Right atrium auricular region (tissue), 2 donors: ENCODE data around the gene MAP4K5. TPM values are rescaled to one million over a fixed set of nuclear protein-coding genes. Genes with fewer than 3 reads are reported as not detected.

Experiments used
- DNase-seq: peaks from one replicate; pipeline ENCODE4 v3.0.0-alpha.2; 2019; ENCODE audit warnings: low spot score
- H3K27ac ChIP-seq, 2 donors: fragments of 200-600 bp; sonication (generic); 1 replicate in 1 of 2; 2 replicates in 1 of 2; pipeline ENCODE4 v1.5.1; 2016 to 2019
- H3K27me3 ChIP-seq, 2 donors: fragments of 200-600 bp; sonication (generic); one replicate each; pipeline versions ENCODE4 v1.5.1 to v1.6.0; 2017 to 2019
- H3K36me3 ChIP-seq: fragments of 200-600 bp; sonication (generic); one replicate; pipeline ENCODE4 v1.5.1; 2016
- H3K4me1 ChIP-seq, 2 donors: fragments of 200-600 bp; sonication (generic); one replicate each; pipeline versions ENCODE4 v1.5.1 to v1.6.0; 2017 to 2019
- H3K4me3 ChIP-seq, 2 donors: fragments of 200-600 bp; sonication (generic); 1 replicate in 1 of 2; 2 replicates in 1 of 2; pipeline ENCODE4 v1.5.1; 2017 to 2019; ENCODE audit warnings: mild to moderate bottlenecking in 1 of 2, moderate library complexity in 1 of 2
- H3K9me3 ChIP-seq, 2 donors: fragments of 200-600 bp; sonication (generic); one replicate each; pipeline ENCODE4 v1.5.1; 2019
- total RNA-seq, 2 donors: library from RNA; depleted of rRNA; stranded (reverse); fragments of >200 nt; gene quantifications; one replicate each; pipeline ENCODE4 v1.1.0, GENCODE V29; 2016
- TF ChIP-seq, protein P1 (sequence below), 2 donors: fragments of 200-600 bp; sonication (generic); IDR thresholded peaks; one replicate each; pipeline ENCODE4 v1.5.1; 2019; ENCODE audit warnings: antibody characterized with exemption in 2 of 2

Gene MAP4K5
- total RNA-seq, 2 donors from 2014 or later: 37.5 to 44.4 TPM

DNA sequence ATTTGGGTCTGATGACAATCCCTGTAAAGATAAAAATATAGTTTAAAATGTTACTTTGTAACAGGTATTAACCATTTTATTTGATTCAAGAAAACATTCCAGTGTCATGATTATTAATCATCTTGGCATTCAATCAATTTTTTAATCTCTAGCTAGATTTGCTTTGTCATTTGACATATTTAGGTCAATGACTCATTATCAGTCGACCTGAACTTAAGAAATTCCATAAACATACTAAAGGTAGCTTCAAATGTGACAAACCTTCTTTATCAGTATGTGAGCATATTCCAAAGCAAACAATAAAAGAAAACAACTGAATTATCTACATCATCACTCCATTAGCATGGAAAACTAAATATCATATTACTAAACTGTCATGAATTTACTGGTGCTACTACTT lies 84.9 kb downstream of the MAP4K5 start:
- Histone ChIP-seq H3K4me3 (no peak overlapping the region), H3K9me3 (no peaks in the 10 kb centered on the region), H3K36me3 (peaks cover 53% of the 10 kb centered on the region), H3K4me1 (no peaks in the 10 kb centered on the region), H3K27me3 (no peaks in the 10 kb centered on the region), H3K27ac (no peak overlapping the region)
- DNase-seq: no peak
- TF ChIP-seq, protein P1, sequence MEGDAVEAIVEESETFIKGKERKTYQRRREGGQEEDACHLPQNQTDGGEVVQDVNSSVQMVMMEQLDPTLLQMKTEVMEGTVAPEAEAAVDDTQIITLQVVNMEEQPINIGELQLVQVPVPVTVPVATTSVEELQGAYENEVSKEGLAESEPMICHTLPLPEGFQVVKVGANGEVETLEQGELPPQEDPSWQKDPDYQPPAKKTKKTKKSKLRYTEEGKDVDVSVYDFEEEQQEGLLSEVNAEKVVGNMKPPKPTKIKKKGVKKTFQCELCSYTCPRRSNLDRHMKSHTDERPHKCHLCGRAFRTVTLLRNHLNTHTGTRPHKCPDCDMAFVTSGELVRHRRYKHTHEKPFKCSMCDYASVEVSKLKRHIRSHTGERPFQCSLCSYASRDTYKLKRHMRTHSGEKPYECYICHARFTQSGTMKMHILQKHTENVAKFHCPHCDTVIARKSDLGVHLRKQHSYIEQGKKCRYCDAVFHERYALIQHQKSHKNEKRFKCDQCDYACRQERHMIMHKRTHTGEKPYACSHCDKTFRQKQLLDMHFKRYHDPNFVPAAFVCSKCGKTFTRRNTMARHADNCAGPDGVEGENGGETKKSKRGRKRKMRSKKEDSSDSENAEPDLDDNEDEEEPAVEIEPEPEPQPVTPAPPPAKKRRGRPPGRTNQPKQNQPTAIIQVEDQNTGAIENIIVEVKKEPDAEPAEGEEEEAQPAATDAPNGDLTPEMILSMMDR (IDR thresholded peaks at IDR 0.05): no peak

- Histone ChIP-seq H3K4me1 (no peaks in the 10 kb centered on the region), H3K9me3 (no peaks in the 10 kb centered on the region), H3K4me3 (no peak overlapping the region), H3K36me3 (peaks cover 23% of the 10 kb centered on the region), H3K27ac (no peak overlapping the region), H3K27me3 (no peaks in the 10 kb centered on the region)
- no peak for DNase-seq
- TF ChIP-seq, protein P1 (IDR thresholded peaks at IDR 0.05): no peak
These were observed 97.8 kb downstream of the MAP4K5 start for GRCh38 chr14:50434528-50434927.

GRCh38 chr14:50432131-50432530 lies 100.2 kb downstream of the MAP4K5 start:
- TF ChIP-seq, protein P1 (IDR thresholded peaks at IDR 0.05): no peak
- H3K4me3 ChIP-seq: no peak overlapping the region

GRCh38 chr14:50425816-50426215 lies 106.6 kb downstream of the MAP4K5 start:
- TF ChIP-seq, protein P1 (IDR thresholded peaks at IDR 0.05): no peak
- H3K4me3 ChIP-seq: no peak overlapping the region
- peaks cover 25% of the 10 kb centered on the region for H3K36me3 ChIP-seq

More at GRCh38 chr14:50432131-50432530, 100.2 kb downstream of the MAP4K5 start:
- no peak overlapping the region for H3K27ac ChIP-seq
- no peaks in the 10 kb centered on the region for H3K4me1 ChIP-seq
- no peaks in the 10 kb centered on the region for H3K27me3 ChIP-seq
- no peaks in the 10 kb centered on the region for H3K9me3 ChIP-seq
- H3K36me3 ChIP-seq: peaks cover 18% of the 10 kb centered on the region
- DNase-seq: no peak

DNA sequence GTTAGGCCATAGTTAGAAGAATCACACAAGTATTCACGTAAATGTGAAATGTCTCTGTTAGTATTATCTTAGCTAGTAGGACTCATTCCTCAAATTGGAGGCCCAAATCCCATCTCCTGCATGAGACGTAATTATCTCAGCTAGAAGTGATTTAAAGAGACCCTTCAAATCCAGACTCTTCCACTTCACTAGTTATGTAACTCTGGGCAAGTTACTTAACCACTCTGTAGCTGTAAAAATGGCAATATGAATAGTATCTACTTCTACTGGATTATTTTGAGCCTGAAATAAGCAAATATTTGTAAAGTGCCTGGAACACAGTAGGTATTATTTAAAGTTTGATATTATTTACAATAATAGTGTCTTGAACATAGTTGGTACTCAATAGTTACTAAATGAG lies 107.3 kb downstream of the MAP4K5 start:
- no peaks in the 10 kb centered on the region for H3K27me3 ChIP-seq
- no peak overlapping the region for H3K4me3 ChIP-seq
- H3K9me3 ChIP-seq: no peaks in the 10 kb centered on the region
- peaks cover 25% of the 10 kb centered on the region for H3K36me3 ChIP-seq
- H3K4me1 ChIP-seq: no peaks in the 10 kb centered on the region
- DNase-seq: no peak
- TF ChIP-seq, protein P1 (IDR thresholded peaks at IDR 0.05): no peak
- H3K27ac ChIP-seq: no peak overlapping the region

More at GRCh38 chr14:50425816-50426215, 106.6 kb downstream of the MAP4K5 start:
- Histone ChIP-seq H3K9me3 (no peaks in the 10 kb centered on the region), H3K27ac (no peak overlapping the region), H3K4me1 (no peaks in the 10 kb centered on the region), H3K27me3 (no peaks in the 10 kb centered on the region)
- no peak for DNase-seq

GRCh38 chr14:50423529-50423928 lies 108.8 kb downstream of the MAP4K5 start:
- Histone ChIP-seq H3K9me3 (no peaks in the 10 kb centered on the region), H3K4me3 (no peak overlapping the region), H3K36me3 (peaks cover 31% of the 10 kb centered on the region), H3K27me3 (no peaks in the 10 kb centered on the region), H3K4me1 (no peaks in the 10 kb centered on the region), H3K27ac (no peak overlapping the region)
- no peak for DNase-seq
- TF ChIP-seq, protein P1 (IDR thresholded peaks at IDR 0.05): no peak
